ENCODE measurements around the gene EMC6. TPM values are rescaled to one million over a fixed set of nuclear protein-coding genes. Genes with fewer than 3 reads are reported as not detected.
A peak's percentile ranks its signal among the peaks of the same experiment; 100 is the strongest.
"Not testable (repeated sequence)": the region's sequence is repeated elsewhere in the genome, so short reads cannot be mapped to it uniquely, and the experiment has no call there.

EMC6 gene
- total RNA-seq, 4 donors from 2014 or later = 12.6 to 23.4 (median 18.9) TPM

DNA sequence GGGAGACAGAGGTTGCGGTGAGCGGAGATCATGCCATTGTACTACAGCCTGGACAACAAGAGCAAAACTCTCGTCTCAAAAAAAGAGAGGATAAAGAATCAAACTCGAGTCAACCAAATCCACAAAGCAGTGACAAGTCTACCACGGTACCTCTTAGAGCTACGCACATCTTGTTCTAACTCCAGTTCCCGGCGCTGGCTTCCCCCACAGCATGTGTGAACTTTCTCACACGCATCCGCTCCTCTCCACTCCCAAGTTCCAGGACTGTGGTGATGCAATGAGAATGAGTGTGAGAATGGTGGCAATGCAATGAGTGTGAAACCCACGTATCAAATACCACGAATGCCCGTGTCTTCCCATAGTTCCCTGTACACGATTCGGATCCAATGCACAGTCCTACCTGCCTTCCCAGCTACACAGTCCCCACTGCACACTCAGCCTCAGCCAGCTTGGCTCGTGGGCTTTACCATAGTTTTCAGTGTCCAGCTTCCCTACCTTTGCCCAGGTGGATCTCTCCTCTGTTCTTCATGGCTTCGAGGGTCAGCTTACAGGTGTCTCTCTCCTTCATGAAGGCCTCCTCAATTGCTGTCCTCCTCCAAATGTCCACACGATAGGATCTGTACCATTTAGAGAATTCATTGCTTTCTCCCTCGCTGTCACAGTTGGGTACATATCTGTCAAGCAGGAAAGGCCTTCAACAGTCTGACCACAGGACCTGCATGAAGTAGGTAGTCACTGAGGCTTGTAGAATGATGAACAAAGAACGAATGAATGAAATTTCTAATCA is 36.5 kb downstream of the EMC6 start:
- Histone ChIP-seq H3K36me3 (peaks cover 0 to 18% (median 0%) of the 10 kb centered on the region in 3 donors), H3K4me1 (no peaks in the 10 kb centered on the region), H3K9me3 (no peaks in the 10 kb centered on the region), H3K27ac (no peak overlapping the region), H3K4me3 (no peak overlapping the region), H3K27me3 (no peaks in the 10 kb centered on the region)
- no peak for DNase-seq (ENCODE audit: low spot score in 2 of 2)
- TF ChIP-seq, protein P1, sequence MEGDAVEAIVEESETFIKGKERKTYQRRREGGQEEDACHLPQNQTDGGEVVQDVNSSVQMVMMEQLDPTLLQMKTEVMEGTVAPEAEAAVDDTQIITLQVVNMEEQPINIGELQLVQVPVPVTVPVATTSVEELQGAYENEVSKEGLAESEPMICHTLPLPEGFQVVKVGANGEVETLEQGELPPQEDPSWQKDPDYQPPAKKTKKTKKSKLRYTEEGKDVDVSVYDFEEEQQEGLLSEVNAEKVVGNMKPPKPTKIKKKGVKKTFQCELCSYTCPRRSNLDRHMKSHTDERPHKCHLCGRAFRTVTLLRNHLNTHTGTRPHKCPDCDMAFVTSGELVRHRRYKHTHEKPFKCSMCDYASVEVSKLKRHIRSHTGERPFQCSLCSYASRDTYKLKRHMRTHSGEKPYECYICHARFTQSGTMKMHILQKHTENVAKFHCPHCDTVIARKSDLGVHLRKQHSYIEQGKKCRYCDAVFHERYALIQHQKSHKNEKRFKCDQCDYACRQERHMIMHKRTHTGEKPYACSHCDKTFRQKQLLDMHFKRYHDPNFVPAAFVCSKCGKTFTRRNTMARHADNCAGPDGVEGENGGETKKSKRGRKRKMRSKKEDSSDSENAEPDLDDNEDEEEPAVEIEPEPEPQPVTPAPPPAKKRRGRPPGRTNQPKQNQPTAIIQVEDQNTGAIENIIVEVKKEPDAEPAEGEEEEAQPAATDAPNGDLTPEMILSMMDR (IDR thresholded peaks at IDR 0.05) = no peak
- TF ChIP-seq POLR2A (IDR thresholded peaks at IDR 0.05) (no peak), EP300 (IDR thresholded peaks at IDR 0.05) (no peak)
- 82 to 84% methylated on average over 20 of the region's 20 CpGs for WGBS, 2 donors

DNA sequence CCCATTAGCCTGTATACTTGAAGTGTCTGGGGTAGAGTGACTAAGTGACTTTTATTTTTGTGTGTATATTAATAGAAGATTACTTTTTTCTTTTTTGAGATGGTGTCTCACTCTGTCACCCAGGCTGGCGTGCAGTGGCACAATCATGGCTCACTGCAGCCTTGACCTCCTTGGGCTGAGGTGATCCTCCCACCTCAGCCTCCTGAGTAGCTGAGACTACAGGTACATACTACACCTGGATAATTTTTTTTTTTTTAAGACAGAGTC is 37.0 kb downstream of the EMC6 start:
- H3K27ac ChIP-seq; DNase-seq (ENCODE audit: low spot score in 2 of 2); H3K27me3 ChIP-seq; H3K9me3 ChIP-seq; H3K4me1 ChIP-seq; H3K4me3 ChIP-seq: not testable (repeated sequence)
- peaks cover 0 to 18% (median 0%) of the 10 kb centered on the region in 3 donors for H3K36me3 ChIP-seq
- WGBS, 2 donors = 93 to 100% methylated on average over 1 of the region's 1 CpG

DNA sequence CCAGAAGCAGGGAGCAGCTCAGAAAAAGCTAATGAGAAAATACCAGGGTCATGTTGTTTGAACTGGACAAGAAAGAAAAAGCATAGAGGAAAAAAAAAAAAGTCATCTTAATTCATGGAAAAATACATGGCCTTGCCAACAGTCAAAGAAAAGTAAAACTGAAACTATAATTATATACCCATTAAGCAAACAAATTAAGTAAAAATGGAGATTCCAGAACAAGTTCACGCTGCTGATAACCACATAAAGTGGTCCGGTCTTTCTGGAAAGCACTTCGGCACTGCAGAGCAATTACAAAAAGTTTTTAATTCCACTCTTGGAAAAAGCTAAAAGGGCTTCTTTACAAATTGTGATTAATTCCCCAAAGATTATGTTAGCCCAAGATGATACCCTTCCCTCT is 39.8 kb downstream of the EMC6 start:
- no peak for DNase-seq (ENCODE audit: low spot score in 2 of 2)

DNA sequence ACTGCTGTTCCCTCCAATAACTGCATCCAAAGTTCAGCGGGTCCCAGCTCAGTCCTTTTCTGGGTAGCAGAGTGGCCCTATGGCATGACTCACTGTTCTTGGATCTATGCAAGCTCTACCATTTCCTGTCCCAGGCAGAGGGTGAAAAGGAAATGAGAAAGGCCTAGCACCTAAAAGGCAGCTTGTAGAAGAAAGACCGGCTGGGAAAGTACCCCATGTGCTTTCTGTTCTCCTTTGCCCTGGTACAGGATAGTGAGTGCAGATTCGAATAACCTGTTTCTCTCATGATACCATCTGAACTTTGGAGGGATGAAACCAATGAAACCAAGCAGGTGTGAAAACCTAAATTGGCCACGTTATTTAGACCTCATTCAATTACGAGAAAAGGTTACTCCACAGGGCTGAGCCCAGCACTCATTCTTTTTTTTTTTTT is 42.4 kb downstream of the EMC6 start:
- no peak for TF ChIP-seq POLR2A (IDR thresholded peaks at IDR 0.05)
- peak in 1 of 2 donors; percentile 14 for TF ChIP-seq EP300 (IDR thresholded peaks at IDR 0.05)
- DNase-seq (ENCODE audit: low spot score in 2 of 2) = no peak
- Histone ChIP-seq H3K4me1 (no peaks in the 10 kb centered on the region), H3K36me3 (peaks cover 3 to 47% (median 6%) of the 10 kb centered on the region in 3 donors), H3K9me3 (no peaks in the 10 kb centered on the region), H3K4me3 (no peak overlapping the region), H3K27ac (no peak overlapping the region), H3K27me3 (no peaks in the 10 kb centered on the region)
- 67 to 82% methylated on average over 5 of the region's 5 CpGs for WGBS, 2 donors

More for the DNA sequence above, 39.8 kb downstream of the EMC6 start:
- Histone ChIP-seq H3K9me3 (no peaks in the 10 kb centered on the region), H3K36me3 (peaks cover 0 to 26% (median 0%) of the 10 kb centered on the region in 3 donors), H3K27me3 (no peaks in the 10 kb centered on the region), H3K27ac (no peak overlapping the region), H3K4me3 (no peak overlapping the region), H3K4me1 (no peaks in the 10 kb centered on the region)
- 65 to 68% methylated on average over 3 of the region's 3 CpGs for whole genome bisulfite sequencing, 2 donors
- no peak for TF ChIP-seq EP300 (IDR thresholded peaks at IDR 0.05)
- TF ChIP-seq, protein P1 (IDR thresholded peaks at IDR 0.05) = no peak
- TF ChIP-seq POLR2A (IDR thresholded peaks at IDR 0.05) = no peak

DNA sequence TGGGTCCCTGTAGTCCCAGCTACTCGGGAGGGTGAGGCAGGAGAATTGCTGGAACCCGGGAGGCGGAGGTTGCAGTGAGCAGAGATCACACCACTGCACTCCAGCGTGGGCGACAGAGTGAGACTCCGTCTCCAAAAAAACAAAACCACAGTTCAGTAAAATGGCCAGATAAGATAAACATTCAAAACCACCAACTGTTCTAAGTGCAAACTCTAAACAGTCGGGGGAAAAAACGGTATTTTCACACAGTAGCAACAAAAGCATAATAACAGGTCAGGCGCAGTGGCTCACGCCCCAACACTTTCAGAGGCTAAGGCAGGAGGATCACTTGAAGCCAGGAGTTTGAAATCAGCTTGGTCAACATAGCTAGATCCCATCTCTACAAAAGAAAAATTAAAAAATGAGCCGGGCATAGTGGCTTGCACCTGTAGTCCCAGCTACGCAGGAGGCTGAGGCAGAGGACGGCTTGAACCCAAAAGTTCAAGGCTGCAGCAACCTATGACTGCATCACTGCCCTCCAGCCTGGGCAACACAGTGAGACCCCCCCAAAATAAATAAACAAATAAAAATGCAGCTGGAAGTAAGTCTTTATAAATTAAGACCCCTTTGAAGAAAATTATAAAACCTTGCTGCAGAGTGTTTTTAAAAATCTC is 44.3 kb downstream of the EMC6 start:
- 72 to 75% methylated on average over 13 of the region's 13 CpGs for WGBS, 2 donors
- H3K27me3 ChIP-seq = no peaks in the 10 kb centered on the region
- DNase-seq (ENCODE audit: low spot score in 2 of 2) = no peak
- H3K9me3 ChIP-seq = no peaks in the 10 kb centered on the region
- no peak overlapping the region for H3K4me3 ChIP-seq
- no peak overlapping the region for H3K27ac ChIP-seq
- peaks cover 3 to 66% (median 13%) of the 10 kb centered on the region in 3 donors for H3K36me3 ChIP-seq
- H3K4me1 ChIP-seq = no peaks in the 10 kb centered on the region
- TF ChIP-seq, protein P1 (IDR thresholded peaks at IDR 0.05) = no peak
- TF ChIP-seq EP300 (IDR thresholded peaks at IDR 0.05) (no peak), POLR2A (IDR thresholded peaks at IDR 0.05) (no peak)

DNA sequence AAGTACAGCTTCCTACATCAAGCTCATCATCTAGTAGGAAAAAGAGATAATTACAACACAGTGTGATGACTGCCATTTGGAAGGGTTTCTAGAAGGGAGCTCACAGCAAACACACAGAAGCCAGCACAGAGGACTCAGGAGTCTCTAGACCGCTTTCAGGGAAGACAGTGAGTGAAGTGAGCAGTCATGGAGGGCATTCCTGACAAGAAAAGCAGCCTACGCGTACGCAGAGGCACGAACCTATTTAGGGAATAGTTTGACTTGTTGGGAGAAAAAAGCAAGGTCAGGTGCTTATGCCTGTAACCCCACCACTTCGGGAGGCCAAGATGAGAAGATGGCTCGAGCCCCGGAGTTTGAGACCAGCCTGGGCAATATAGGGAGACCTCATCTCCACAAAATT is 46.7 kb downstream of the EMC6 start:
- no peak for DNase-seq (ENCODE audit: low spot score in 2 of 2)
- Histone ChIP-seq H3K27ac (no peak overlapping the region), H3K4me1 (peaks cover 0 to 12% (median 7%) of the 10 kb centered on the region in 4 donors), H3K36me3 (peaks cover 3 to 77% (median 13%) of the 10 kb centered on the region in 3 donors), H3K27me3 (no peaks in the 10 kb centered on the region), H3K4me3 (no peak overlapping the region), H3K9me3 (no peaks in the 10 kb centered on the region)
- TF ChIP-seq POLR2A (IDR thresholded peaks at IDR 0.05) (no peak), EP300 (IDR thresholded peaks at IDR 0.05) (no peak)
- TF ChIP-seq, protein P1 (IDR thresholded peaks at IDR 0.05) = no peak
- WGBS, 2 donors = 83 to 84% methylated on average over 8 of the region's 8 CpGs
